GM19455 (cell line): ENCODE data around the gene CUL4A.
"Not testable (repeated sequence)": the region's sequence is repeated elsewhere in the genome, so short reads cannot be mapped to it uniquely, and the experiment has no call there.

ENCODE experiments used
- ATAC-seq: cut with Tn5 transposase; IDR thresholded peaks from one replicate; pipeline ENCODE4 v1.9.1; 2021; ENCODE audit not compliant: unreplicated experiment

CUL4A gene

GRCh38 chr13:113209336-113209758 is at the start of gene CUL4A:
CUL4A (plus strand) TSS chr13:113209613; CDS start chr13:113209628, 15 bp downstream.
- ATAC-seq, result peak; percentile 54

- ATAC-seq, result no peak
Observed at GRCh38 chr13:113159701-113160100, 49.7 kb upstream of the CUL4A start.

DNA sequence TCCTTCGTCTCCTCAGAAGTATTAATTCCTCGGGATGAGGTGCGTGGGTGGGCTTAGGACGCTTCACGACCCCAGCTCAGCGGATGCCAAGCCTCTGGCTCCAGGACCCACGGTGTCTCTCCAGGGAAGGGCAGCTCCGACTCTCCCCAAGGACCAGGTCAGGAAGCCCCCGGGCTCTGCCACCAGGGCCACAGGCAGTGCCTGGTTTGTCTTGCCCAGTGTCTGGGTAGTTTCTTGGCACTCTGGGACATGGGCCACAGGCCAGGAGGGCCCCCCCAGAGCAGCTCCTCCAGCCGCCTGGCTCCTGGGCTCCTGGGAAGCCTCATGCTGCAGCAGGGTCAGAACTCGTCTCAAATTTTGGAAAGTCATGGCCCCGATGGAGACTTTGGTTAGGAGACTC is 48.4 kb upstream of the CUL4A start:
- ATAC-seq, result no peak

DNA sequence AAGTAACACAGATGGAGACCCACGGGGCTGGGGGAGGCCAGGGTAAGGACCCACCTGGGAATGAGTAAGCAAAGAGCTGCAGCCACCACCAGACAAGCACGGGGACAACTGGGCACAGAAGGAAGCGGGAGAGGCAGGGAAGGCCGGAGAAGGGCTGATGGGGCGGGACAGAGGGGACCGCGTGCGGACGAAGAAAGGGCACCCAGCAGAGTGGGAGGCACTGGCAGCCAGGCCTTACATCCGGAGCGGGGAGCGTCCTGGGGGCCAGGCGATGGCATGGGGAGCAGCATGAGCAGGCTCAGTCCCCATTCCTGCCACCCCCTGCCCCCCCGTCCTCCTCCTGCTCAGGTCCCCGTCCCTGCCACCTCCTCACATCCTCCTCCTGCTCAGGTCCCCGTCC is 48.0 kb upstream of the CUL4A start:
- ATAC-seq, result no peak

GRCh38 chr13:113161975-113162374 is 47.4 kb upstream of the CUL4A start:
- ATAC-seq, result not testable (repeated sequence)

GRCh38 chr13:113162783-113163685 is 46.4 kb upstream of the CUL4A start:
- no peak for ATAC-seq

DNA sequence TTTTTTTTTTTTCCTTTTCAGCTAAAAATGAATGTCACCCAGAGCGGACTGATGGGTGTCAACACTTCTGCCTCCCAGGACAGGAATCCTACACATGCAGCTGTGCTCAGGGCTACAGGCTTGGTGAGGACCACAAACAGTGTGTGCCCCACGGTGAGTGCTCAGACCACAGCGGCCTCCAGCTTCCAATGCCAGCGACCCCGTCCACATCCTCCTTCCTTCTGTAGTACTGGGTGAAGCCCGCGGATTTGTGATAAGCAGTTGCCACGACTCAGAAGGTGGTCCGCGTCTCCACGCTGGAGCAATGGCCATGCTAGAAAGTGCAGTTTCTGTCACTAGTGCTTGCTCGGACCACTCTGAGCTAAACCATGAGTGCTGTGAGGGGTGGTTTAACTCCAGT is 44.9 kb upstream of the CUL4A start:
- ATAC-seq, result no peak

DNA sequence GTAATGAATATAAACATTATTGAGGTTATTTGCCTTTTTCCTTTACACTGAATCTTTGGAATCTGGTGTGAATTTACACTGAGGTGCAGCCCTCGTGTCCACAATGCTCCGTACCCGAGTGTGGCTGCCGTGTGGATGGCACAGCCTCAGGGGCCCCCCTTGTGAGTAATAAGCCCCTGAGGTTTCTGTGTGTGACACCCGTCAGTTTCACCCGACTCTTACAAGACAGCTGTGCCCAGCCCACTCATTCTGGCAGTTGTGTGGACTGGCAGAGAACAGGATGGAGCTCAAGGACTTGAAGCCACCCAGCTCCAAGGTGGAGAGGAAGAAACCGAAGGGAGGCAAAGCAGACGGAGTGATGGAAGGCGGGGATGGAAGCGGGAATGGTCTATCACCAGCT is 43.1 kb upstream of the CUL4A start:
- ATAC-seq, result no peak

GRCh38 chr13:113166681-113167080 is 42.7 kb upstream of the CUL4A start:
- no peak for ATAC-seq

- no peak for ATAC-seq
Observed at GRCh38 chr13:113167155-113167554, 42.3 kb upstream of the CUL4A start.

- no peak for ATAC-seq
Observed at GRCh38 chr13:113167575-113167974, 41.8 kb upstream of the CUL4A start.

DNA sequence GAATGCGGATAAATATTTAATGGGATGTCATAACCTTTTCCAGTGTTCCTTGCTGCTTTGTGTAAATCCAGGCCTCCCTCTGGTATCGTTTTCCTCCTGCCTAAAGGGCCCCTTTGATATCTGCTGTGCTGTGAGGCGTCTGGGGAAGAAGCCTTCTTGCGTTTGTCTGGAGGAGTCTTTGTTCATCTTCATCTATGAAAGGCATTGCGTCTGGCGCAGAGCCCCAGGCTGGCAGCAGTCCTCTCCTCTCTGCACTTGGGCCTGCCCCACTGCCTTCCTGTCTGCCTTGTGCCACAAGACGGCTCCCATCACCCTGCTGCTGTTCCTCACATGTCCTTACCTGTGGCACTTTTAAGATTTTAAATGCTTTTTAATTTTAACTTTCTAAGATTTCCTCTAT is 41.2 kb upstream of the CUL4A start:
- ATAC-seq, result no peak

- ATAC-seq, result no peak
Observed at GRCh38 chr13:113169277-113170272, 39.8 kb upstream of the CUL4A start.

DNA sequence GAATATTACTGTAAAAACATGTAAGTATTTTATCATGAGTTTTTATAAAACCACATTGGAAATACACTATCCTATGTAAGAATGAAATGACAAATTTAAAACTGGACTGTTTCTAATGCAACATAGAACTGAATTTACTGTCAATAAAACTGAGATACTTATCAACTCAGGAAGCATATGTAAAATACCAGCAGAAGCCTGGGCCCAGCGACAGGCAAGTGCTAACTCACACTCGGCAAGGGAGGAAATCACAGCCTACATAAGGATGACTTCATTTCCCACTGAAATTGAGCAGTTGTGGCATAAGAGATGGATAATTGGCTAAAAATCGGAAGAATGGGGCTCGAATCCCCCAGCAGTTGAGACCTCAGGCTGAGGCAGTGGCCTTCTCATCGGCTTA is 38.9 kb upstream of the CUL4A start:
- ATAC-seq, result no peak

DNA sequence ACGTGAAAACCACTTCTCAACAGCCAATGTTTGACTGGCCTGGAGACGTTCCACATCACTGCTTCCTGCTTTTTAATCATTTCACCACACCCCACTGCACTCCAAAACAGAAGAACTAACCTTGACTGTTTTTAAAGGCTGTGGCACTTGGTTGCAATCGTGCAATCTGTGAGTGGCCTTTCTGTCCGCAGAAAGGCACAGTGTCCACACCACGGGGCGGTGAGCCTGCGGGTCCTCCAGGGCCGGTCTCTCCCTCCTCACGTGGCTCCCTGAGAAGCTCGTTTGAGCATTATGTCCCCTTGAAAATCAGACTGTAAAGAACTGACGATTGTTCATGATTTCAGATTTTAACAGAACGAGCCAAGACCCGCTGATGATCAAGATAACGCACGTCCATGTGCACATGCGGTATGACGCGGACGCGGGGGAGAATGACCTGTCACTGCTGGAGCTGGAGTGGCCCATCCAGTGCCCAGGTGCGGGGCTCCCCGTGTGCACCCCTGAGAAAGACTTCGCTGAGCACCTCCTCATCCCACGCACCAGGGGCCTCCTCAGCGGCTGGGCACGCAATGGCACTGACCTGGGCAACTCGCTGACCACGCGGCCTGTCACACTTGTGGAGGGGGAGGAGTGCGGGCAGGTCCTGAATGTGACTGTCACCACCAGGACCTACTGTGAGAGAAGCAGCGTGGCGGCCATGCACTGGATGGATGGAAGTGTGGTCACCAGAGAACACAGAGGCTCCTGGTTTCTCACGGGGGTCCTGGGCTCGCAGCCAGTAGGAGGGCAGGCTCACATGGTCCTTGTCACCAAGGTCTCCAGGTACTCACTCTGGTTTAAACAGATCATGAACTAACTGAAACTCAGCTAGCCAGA is 37.9 kb upstream of the CUL4A start:
- ATAC-seq, result no peak

GRCh38 chr13:113172419-113172926 is 36.9 kb upstream of the CUL4A start:
- no peak for ATAC-seq

- ATAC-seq, result no peak
Observed at GRCh38 chr13:113176280-113176679, 33.1 kb upstream of the CUL4A start.

DNA sequence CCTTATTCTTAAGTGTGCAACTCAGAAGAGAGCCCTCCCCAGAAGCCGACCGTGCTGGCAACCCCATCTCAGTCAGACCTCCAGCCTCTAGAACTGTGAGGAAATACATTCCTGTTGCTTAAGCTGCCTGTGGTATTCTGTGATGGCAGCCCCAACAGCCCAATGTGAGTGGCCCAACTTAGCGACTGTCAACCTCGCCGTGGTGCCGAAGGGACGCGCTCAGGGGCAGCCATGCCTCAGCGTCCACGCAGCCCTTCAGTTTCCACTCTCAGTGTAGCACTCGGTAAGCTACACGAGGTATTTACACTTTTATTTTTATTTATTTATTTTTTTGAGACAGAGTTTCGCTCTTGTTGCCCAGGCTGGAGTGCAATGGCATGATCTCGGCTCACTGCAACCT is 32.6 kb upstream of the CUL4A start:
- ATAC-seq, result no peak

- no peak for ATAC-seq
Observed at GRCh38 chr13:113178070-113178895, 31.1 kb upstream of the CUL4A start.

DNA sequence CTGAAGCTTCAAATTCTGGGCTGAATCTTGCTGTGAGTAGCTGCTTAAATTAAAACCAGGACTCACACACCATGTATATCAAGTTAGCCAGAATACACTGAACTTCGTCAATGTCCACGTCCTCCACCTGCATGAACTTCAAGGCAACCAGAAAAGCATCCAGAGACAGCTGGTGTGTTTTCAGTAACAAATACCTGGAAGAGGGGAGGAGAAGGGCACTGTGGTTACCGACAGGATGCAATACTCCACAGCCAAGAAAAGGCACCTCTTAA is 30.6 kb upstream of the CUL4A start:
- ATAC-seq, result no peak
